ENCODE data around the gene CYSLTR2.

CYSLTR2 gene

GRCh38 chr13:48760626-48761025 is 106.9 kb downstream of the CYSLTR2 start:
- H3K27ac ChIP-seq (ENCODE audit: low read depth, low read length), result no peak overlapping the region
- no peak overlapping the region for H2AFZ ChIP-seq (ENCODE audit: low read length, unreplicated experiment)
- H3K27me3 ChIP-seq (ENCODE audit: insufficient read depth, low read length), result no peaks in the 10 kb centered on the region
- no peak overlapping the region for H3K4me3 ChIP-seq (ENCODE audit: low read depth, low read length)
- H3K79me2 ChIP-seq (ENCODE audit: control insufficient read depth, insufficient read depth, low read length, unreplicated experiment), result no peaks in the 10 kb centered on the region
- no peaks in the 10 kb centered on the region for H3K36me3 ChIP-seq (ENCODE audit: insufficient read depth, low read length)
- H3K4me1 ChIP-seq (ENCODE audit: control insufficient read depth, insufficient read depth, low read length, unreplicated experiment), result no peaks in the 10 kb centered on the region
